A673 (cell line): ENCODE data around the gene NAV2. TPM values are rescaled to one million over a fixed set of nuclear protein-coding genes. Genes with fewer than 3 reads are reported as not detected.

Experiments used
- BruUV-seq: library from RNA; stranded (reverse); fragments of 400-500 nt; replicated peaks from 2 replicates; lab custom pipeline; 2021; lab: Mats Ljungman, UMichigan
- CTCF ChIA-PET: fragments of 300-600 bp; sonication (Branson Sonifier 250); formaldehyde crosslinking; loops from one replicate; lab custom pipeline; 2022; ENCODE audit warnings: antibody characterized with exemption; lab: Charles Lee
- POLR2A ChIA-PET: fragments of 300-600 bp; sonication (Branson Sonifier 250); formaldehyde crosslinking; loops from one replicate; lab custom pipeline; 2022; ENCODE audit warnings: antibody characterized with exemption; ENCODE audit not compliant: low non-redundant PET; lab: Charles Lee
- DNase-seq: peaks from one replicate; pipeline ENCODE4 v3.0.0-alpha.2; 2015; ENCODE audit warnings: low spot score
- H3K27ac ChIP-seq: fragments of 200-600 bp; sonication (generic); 2 replicates; pipeline ENCODE4 v1.5.1; 2016; ENCODE audit warnings: mixed run types, low read depth, mild to moderate bottlenecking, mixed read lengths, antibody characterized with exemption, low read length; ENCODE audit not compliant: poor library complexity, severe bottlenecking
- H3K27me3 ChIP-seq: fragments of 200-600 bp; sonication (generic); replicated peaks from 2 replicates; pipeline ENCODE4 v1.6.1; 2017; ENCODE audit warnings: mixed run types, low read depth, mild to moderate bottlenecking, mixed read lengths, antibody characterized with exemption, low read length; ENCODE audit not compliant: insufficient read depth, poor library complexity
- H3K36me3 ChIP-seq: fragments of 200-600 bp; sonication (generic); 2 replicates; pipeline ENCODE4 v1.6.1; 2016; ENCODE audit warnings: mixed run types, mild to moderate bottlenecking, mixed read lengths, antibody characterized with exemption, low read length; ENCODE audit not compliant: insufficient read depth, poor library complexity, severe bottlenecking
- H3K4me1 ChIP-seq: fragments of 200-600 bp; sonication (generic); 2 replicates; pipeline ENCODE4 v1.6.1; 2017; ENCODE audit warnings: mixed run types, mild to moderate bottlenecking, mixed read lengths, antibody characterized with exemption, low read length; ENCODE audit not compliant: insufficient read depth, poor library complexity, severe bottlenecking
- H3K4me3 ChIP-seq: fragments of 200-600 bp; sonication (generic); 2 replicates; pipeline ENCODE4 v1.5.1; 2016; ENCODE audit warnings: low read depth, mixed run types, mild to moderate bottlenecking, mixed read lengths, low read length; ENCODE audit not compliant: poor library complexity, severe bottlenecking
- H3K9me3 ChIP-seq: fragments of 200-600 bp; sonication (generic); 2 replicates; pipeline ENCODE4 v1.6.1; 2016; ENCODE audit warnings: mixed run types, low read depth, mild to moderate bottlenecking, mixed read lengths, antibody characterized with exemption, low read length; ENCODE audit not compliant: poor library complexity, severe bottlenecking
- EZH2 ChIP-seq: fragments of 200-600 bp; sonication (generic); IDR thresholded peaks from 2 replicates; pipeline ENCODE4 v1.6.1; 2017; ENCODE audit warnings: borderline replicate concordance, low read depth, mild to moderate bottlenecking, mixed read lengths, antibody characterized with exemption, low read length; ENCODE audit not compliant: poor library complexity, severe bottlenecking
- intact Hi-C: fragments of 100-400 bp; cut with micrococcal nuclease; formaldehyde crosslinking; loops from one replicate; pipeline ENCODE4 v1.10.0; 2022; ENCODE audit not compliant: unreplicated experiment
- total RNA-seq: library from RNA; stranded (reverse); gene quantifications from 2 replicates; pipeline ENCODE4 v1.2.3, GENCODE V29; 2021
- TF ChIP-seq, protein P1 (sequence below): fragments of 300-800, 200-600 bp; sonication (generic); conservative IDR thresholded peaks from 2 replicates; pipeline ENCODE4 v1.5.1; 2017; ENCODE audit warnings: low read depth, mild to moderate bottlenecking, antibody characterized with exemption, low read length, moderate library complexity, mixed read lengths

The NAV2 gene
- total RNA-seq, 1 experiment from 2014 or later, result not detected

- TF ChIP-seq, protein P1, sequence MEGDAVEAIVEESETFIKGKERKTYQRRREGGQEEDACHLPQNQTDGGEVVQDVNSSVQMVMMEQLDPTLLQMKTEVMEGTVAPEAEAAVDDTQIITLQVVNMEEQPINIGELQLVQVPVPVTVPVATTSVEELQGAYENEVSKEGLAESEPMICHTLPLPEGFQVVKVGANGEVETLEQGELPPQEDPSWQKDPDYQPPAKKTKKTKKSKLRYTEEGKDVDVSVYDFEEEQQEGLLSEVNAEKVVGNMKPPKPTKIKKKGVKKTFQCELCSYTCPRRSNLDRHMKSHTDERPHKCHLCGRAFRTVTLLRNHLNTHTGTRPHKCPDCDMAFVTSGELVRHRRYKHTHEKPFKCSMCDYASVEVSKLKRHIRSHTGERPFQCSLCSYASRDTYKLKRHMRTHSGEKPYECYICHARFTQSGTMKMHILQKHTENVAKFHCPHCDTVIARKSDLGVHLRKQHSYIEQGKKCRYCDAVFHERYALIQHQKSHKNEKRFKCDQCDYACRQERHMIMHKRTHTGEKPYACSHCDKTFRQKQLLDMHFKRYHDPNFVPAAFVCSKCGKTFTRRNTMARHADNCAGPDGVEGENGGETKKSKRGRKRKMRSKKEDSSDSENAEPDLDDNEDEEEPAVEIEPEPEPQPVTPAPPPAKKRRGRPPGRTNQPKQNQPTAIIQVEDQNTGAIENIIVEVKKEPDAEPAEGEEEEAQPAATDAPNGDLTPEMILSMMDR, result no peak
- TF ChIP-seq EZH2, result no peak
Observed at GRCh38 chr11:19994672-19995071, 282.0 kb downstream of the NAV2 start.

GRCh38 chr11:19995145-19995544, 282.5 kb downstream of the NAV2 start:
- POLR2A ChIA-PET, result no interaction called here
- intact Hi-C loops, result no loop called here
- H3K4me3 ChIP-seq, result no peak overlapping the region

More at GRCh38 chr11:19994672-19995071, 282.0 kb downstream of the NAV2 start:
- no peaks in the 10 kb centered on the region for H3K36me3 ChIP-seq
- H3K9me3 ChIP-seq, result no peaks in the 10 kb centered on the region
- H3K4me1 ChIP-seq, result no peaks in the 10 kb centered on the region
- no peak for DNase-seq
- intact Hi-C loops, result no loop called here
- H3K27me3 ChIP-seq, result no peaks in the 10 kb centered on the region
- no peak overlapping the region for H3K27ac ChIP-seq
- BruUV-seq, result no TSS peak
- ChIA-PET POLR2A (no interaction called here), CTCF (no interaction called here)
- no peak overlapping the region for H3K4me3 ChIP-seq

GRCh38 chr11:19996571-19996970, 283.9 kb downstream of the NAV2 start:
- Histone ChIP-seq H3K27ac (no peak overlapping the region), H3K4me3 (no peak overlapping the region), H3K36me3 (no peaks in the 10 kb centered on the region), H3K4me1 (no peaks in the 10 kb centered on the region), H3K9me3 (no peaks in the 10 kb centered on the region), H3K27me3 (no peaks in the 10 kb centered on the region)
- CTCF ChIA-PET, result no interaction called here
- no TSS peak for BruUV-seq
- DNase-seq, result no peak
- intact Hi-C loops, result no loop called here
- POLR2A ChIA-PET, result no interaction called here
- TF ChIP-seq, protein P1, result no peak
- TF ChIP-seq EZH2, result no peak

More at GRCh38 chr11:19995145-19995544, 282.5 kb downstream of the NAV2 start:
- TF ChIP-seq EZH2, result no peak
- TF ChIP-seq, protein P1, result no peak
- H3K4me1 ChIP-seq, result no peaks in the 10 kb centered on the region
- no peaks in the 10 kb centered on the region for H3K9me3 ChIP-seq
- H3K36me3 ChIP-seq, result no peaks in the 10 kb centered on the region
- CTCF ChIA-PET, result no interaction called here
- H3K27ac ChIP-seq, result no peak overlapping the region
- no peaks in the 10 kb centered on the region for H3K27me3 ChIP-seq
- no peak for DNase-seq
- BruUV-seq, result no TSS peak
